Nucleus accumbens (tissue), 56 donors: ENCODE measurements around the gene FAM3B.
"Not testable (repeated sequence)": the region's sequence is repeated elsewhere in the genome, so short reads cannot be mapped to it uniquely, and the experiment has no call there.

Source experiments
- DNase-seq, 56 donors: peaks; one replicate each; lab custom pipeline; 2025; lab: John Stamatoyannopoulos, UW

FAM3B gene, protein sequence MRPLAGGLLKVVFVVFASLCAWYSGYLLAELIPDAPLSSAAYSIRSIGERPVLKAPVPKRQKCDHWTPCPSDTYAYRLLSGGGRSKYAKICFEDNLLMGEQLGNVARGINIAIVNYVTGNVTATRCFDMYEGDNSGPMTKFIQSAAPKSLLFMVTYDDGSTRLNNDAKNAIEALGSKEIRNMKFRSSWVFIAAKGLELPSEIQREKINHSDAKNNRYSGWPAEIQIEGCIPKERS

DNA sequence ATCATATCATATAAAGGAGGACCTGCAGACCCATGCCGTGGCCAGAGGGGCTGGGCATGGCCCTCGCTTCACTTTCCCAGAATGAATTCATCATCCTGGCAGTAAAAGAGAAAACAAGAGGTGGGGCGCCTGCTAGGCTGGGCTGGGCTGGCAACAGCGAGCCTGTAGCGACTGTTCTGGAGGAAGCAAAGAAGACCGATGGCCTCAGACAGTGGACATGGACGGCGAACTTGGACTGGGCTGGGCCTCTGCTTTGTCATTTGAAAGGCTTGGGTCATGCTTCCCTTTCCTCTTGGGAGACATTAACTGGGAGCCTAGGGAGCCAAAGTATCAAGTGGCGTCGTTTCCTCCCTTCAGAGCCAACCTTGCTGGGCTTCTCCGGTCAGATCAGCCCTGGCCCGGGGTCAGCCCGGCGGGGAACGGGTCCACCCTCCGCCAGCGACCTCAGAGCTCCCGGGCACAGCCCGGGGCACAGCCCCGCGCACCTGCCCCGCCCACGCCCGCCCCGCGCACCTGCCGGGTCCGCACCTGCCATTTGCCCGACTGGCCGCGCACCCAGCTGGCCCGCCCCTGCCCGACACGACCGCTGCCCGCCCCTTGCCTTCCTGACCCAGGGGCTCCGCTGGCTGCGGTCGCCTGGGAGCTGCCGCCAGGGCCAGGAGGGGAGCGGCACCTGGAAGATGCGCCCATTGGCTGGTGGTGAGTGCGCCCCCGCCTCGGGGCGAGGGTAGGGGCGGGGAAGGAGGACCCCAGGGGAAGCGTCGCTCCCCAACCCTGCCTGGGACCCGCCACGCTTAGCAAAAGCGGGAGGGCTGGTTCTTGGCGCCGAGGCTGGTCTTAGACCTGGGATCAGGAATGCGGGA is at the start of gene FAM3B:
Gene FAM3B (plus strand): TSS at position 602 of the 863 bp plus-strand sequence. CDS start 79 bp downstream, at position 681.
- peak in 1 of 56 donors; percentile 21 for DNase-seq

DNA sequence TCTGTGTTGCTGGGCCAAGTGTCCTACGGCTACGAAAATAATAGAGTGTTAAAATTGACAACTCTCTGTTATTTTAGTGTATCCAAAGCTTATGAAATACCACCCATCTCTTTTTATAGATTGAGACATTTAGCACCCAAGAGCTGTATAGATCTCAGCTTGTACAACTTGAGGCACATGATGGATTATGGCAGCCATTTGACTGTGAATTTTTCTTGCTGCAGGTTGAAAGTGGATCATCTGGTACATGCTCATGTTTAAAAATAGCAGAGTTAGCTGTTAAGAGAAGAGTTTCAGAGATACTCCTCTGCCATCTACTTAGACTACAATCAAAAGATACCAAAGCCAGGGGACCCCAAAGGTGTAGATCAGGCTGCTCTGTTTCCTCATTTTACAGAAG is 49.3 kb upstream of the FAM3B start:
- no peak for DNase-seq

DNA sequence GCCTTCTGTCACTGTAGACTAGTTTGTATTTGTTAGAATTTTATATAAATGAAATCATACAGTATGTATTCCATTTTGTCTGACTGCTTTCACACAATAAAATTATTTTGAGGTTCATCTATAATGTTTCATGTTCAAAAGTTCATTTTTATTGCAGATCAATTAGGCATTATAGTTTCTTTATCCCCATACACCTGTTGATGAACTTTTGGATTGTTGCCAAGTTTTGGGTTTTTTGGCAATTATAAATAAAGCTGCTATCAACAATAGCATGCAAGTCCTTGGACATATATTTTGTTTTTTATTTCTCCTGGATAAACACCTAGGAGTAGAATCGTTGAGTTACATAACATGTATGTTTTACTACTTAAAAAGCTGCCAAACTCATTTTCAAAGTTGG is 47.1 kb upstream of the FAM3B start:
- no peak for DNase-seq

DNA sequence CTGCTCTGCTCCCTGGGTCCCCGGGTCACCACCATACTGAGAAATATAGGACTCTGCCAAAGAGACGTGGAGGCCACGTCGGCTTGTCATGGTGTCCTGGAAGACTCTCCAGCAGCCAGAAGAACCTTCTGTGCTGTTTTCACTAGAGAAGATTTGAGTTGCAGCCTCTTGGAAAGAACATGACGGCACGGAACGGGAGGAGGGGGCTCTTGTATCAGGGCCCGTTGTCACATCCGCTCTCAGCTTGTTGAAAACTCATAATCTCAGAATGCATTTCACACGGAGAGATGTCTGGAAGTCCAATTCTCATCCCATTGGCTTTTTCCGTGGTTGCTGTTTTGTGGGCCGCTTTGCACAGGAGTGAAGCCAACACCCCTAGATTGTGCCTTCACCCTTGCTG is 39.4 kb upstream of the FAM3B start:
- DNase-seq, result no peak

DNA sequence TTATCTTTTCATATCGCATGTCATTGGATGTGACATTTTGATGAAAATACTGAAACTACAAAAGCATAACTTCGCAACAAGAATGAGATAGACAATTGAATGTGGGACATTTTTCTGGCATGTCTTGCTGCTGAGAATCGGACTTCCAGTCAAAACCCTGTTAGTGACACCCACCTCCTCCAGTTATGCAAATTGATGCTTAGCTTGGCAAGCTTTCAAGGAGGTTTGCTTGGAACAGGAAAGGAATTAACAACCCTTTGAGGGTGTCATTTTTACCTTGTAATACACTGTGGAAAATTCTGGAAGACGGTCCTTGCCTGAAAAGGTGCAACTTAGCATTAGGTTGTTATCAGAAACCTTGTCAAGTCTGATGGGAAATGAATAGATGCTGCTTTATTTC is 38.8 kb upstream of the FAM3B start:
- no peak for DNase-seq

DNA sequence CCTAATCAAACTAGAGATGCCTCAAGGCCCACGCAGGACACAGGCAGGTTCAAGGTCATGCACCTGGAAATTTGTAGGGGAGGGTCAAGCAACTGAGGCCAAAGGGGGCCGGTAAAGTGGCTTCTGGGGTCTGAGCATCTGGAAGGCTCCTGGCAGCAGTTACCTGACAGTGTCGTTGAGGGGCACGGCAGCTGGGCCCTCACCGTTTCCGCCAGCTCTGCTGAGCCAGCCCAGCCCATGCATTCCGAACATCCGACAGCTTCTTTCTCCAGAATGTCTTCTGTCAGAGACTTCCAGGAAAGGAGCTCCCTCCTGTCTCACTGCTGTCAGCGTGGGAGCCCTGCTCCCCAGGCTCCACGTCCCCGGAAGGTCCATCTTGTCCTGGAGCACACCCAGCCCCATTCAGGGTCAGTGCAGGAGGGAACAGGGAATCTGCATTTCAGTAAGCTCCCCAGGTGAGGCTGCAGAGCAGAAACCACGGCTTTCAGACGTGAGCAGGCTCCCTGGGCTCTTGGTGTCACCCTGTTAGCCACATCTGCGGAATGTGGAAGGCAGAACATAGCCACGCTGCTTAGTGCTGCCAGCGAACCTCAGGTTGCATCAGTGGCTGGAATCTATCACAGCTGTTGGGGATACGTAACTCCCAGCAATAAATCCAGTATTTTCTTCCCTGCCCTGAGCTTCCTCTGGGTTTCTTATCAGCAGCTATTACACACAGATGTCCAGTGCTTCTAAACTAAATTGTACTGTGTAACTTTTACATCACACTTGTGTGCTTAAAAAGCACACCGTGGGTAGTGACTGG is 36.3 kb upstream of the FAM3B start:
- DNase-seq, result no peak

DNA sequence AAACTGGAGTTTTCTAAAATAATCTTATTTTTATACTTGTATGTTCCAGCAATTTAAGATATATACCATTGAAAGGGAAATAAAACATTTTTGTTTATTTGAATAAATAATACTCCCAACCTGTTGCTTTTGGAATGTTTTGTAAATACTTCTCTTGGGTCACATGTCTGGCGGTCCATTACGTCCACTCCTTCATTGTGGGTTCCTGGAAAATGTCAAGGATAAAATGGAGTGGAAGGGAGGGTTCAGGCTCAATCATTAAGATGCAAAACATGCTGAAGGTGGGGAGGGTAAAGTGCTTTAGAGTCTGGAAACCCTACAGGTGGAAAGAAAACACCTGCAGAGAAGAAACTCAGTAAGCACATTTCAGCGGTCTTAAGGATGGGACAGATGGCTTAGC is 34.2 kb upstream of the FAM3B start:
- no peak for DNase-seq

DNA sequence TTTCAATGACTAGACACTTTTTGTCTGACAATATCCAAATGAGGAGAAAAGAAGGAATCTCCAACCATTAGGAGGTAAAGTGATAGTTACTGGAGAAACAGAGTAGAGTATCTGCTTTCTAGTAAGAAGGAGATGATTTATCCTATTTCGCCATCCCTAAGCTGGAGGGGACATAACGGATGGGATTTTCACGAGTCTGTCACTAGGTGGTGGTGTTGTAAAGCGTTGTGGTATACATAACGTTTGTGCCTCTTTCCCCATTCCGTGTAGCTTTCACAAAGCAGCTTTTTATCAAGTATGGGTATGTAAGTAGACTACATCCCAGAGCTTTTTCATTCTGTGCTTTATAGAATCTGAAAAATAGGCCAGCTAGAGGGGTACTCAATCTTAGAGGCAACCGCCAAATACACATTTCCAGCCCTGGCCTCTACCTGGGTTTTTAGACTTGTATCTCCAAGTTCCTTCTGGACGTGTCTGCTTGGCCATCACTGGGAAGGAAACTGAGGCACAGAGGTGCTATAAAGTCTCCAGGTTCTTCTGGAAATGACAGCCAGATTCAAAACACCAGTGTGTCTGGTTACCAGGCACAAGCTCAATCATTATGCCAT is 33.3 kb upstream of the FAM3B start:
- peak in 24 of 56 donors; percentile 3 to 49 (median 17) for DNase-seq

DNA sequence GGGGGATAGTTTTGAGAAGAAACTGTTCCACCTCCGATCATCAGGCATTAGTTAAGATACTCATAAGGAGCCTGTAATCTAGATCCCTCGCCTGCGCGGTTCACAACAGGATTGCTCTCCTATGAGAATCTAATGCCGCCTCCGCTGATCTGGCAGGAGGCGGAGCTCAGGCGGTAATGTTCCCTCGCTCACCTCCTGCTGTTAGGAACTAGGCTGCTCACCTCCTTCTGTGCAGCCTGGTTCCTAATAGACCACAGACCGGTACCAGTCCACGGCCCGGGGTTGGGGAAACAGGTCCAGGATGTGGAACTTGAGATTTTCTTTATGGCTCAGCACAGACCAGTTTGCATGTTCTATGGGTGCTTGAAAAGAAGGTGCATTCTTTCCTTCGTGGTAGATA is 27.2 kb upstream of the FAM3B start:
- peak in 1 of 56 donors; percentile 1 for DNase-seq

DNA sequence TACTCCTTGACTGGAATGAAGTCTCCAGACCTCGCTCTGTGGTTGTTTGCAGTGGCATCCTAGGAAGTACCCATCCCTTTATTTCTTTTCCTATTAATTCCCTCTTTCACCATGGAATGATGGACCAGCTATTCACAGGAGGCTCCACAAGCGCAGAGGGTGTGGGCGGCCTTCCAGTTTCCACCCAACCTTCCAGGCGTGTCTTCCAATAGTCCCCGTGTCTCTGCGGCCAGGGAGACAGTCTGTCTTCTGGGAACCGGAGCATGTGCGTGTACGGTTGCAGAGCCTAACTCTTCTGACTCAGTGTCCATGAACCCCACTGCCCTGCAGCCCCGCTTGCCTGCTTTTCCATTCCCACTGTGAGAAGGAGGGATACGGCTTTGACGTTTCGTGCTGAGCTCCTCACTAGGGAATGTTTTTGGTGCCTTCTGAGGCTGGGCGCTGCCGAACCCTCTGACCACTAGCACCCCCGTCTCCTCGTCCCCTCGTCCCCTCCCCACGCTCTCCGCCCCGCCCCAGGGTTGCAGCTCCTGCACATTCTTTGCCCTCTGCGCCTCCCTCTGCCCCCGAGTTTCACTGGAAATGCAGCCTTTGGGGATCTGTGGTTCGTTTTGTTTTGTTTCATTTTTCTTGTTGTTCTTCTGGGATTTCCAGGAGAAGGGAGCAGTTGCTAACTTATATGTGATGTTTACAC is 26.3 kb upstream of the FAM3B start:
- DNase-seq, result no peak

DNA sequence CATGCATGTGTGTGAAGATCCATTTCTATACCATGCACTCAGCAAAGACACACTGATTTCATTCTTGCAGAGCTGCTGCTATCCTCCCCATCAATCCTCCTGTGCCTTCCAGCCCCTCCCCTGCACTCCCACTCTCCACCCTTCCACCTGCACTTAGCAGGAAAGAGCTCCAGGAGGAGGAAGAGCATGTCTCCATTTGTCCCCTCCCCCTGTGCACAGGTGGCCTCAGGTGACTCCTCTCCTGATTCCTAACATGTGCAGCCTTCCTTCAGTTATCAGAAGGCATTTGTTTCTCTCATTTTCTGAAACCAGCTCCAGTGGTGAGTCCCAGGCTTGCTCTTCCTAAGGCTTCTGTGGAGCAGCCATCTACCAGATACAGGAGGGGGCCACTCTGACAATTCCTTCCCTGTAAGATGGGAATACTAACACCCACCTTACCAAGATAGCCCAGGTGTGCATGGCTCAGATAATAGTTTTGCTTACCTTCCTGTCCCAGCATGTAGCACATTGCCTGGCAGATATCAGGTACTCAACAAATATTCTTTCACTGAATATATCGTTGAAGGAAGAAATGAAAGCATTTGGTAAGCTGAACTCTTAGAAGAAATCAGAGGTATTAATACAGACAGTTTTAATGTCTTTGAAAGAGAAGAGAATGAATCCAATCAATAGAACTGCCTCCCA is 21.9 kb upstream of the FAM3B start:
- DNase-seq, result no peak

DNA sequence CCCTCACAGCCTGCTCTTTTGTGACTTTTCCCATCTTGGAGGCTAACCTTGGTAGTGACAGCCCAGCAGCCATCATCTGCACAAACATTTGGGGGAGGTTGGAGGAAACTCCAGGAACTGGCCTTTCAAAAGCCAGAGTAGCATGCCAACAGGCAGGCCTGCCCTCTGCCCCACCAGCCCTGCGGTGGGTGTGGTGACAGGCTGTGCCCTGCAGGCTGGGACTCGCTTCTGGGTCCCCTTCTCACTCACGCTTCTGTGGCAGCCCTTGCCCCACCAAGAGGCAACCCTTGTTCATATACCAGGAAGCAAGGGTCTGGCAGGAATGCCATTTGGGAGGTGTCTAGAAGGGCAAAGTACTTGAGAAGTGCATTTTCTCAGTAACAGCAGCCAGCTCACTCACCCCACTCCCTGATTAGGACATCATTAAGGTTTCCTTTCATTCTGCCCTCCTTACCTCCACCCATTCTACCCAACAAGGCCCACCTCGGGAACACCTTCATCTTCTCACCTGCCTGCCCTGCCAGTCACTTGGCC is 20.8 kb upstream of the FAM3B start:
- DNase-seq, result no peak

DNA sequence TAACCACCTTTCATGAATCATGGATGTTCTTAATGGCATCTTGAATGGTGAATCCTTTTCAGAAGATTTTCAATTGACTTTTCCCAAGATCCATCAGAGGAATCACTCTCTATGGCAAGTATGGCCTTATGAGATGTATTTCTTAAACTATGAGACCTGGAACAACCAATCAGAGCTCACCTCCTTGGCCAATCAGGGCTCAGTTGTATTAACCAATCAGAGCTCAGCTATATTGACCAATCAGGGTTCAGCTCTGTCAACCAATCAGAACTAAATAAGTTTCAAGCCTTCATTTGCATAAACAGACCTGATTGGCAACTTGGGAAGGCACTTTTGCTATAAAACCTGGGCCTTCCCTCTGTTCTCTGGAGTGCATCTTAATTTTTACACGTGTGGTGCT is 13.6 kb upstream of the FAM3B start:
- no peak for DNase-seq

DNA sequence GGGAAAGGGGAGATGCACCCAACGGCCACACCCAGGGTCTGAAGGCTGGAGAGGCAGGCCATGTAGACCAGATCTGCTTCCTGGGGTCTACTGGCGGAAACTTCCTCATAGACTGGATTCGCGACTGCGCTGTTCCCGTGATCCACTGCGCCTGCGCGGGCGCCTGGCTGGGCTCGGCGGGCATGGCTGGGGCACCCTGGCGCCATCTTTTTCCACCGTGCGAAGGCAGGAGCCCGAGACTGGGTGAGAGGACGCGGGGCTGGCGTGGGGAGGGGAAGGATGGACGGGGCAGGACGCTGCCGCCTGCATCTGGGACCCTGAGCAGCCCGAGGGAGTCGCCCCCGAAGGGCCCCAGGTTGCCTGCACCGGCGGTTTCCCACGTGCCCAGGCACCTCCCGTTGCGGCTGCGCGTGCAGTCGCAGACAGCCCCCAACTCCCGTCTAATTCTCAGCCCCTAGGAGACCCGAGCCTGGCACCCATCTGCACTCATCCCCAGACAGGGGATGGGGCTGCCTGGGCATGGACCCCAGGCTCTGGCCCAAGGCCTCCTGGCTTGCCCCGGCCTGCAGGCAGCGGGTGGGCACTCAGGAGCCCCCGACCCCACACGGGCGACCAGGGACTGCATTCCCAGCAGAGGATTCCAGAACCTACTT is 12.4 kb upstream of the FAM3B start:
- no peak for DNase-seq

DNA sequence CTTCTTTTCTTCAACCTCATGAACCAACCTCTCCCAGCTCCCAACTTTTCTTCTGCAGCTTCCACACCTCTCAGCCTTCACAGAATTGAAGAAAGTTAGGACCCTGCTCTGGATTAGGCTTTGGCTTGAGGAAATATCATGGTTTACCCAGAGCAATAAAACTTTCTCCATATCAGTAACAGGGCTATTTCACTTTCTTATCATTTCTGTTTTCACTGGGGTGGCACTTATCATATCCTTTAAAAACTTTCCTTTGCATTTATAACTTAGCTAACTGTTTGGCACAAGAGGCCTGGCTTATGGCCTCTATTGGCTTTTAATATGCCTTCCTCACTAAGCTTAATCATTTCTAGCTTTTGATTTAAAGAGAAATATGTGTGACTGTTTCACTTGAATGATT is 9.4 kb upstream of the FAM3B start:
- no peak for DNase-seq

DNA sequence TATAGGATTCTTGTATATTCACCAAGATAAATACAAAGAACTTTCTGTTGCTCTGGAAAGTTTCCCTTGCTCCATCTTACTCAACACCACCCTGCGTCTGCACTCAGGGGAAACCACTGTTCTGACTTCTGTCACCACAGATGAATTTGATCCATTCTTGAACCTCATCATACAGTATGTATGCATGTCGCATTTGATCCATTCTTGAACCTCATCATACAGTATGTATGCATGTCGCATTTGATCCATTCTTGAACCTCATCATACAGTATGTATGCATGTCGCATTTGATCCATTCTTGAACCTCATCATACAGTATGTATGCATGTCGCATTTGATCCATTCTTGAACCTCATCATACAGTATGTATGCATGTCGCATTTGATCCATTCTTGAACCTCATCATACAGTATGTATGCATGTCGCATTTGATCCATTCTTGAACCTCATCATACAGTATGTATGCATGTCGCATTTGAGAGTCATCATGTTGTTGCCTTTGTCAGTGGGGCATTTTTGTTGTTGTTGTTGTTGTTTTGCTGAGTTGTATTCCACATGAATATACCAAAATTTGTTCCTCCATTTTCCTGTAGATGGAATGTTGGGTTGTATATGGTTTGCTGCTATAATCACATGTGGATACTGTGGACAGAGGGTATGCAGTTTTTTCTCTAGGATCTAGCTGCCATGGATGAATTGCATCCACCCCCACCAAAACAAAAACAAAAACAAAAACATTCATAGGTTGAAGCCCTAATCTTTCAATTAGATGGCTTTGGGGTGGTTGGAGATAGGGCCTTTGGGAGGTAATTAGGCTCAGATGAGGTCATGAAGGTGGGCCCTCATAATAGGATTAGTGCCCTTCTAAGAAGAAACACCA is 3.1 kb upstream of the FAM3B start:
- not testable (repeated sequence) for DNase-seq

DNA sequence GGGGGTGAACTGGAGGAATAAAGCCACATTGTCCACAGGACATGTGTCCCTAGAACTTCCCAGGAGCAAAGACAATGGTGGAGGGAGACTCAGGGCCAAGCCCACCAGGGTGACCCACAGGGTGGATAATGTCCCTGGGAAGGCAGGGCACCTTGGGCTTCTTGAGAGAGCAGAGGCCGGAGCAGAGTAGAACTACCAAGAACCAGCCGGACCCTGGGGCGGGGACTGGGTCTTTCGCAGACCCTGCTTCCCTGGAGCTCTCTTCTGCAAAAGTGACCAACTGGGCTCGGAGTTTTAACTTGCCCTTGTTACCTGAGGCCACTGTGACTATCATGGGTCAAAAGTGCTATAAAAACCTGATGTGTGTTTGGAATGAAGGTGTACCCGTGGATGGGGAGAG is 875 bp upstream of the FAM3B start:
- DNase-seq, result no peak

DNA sequence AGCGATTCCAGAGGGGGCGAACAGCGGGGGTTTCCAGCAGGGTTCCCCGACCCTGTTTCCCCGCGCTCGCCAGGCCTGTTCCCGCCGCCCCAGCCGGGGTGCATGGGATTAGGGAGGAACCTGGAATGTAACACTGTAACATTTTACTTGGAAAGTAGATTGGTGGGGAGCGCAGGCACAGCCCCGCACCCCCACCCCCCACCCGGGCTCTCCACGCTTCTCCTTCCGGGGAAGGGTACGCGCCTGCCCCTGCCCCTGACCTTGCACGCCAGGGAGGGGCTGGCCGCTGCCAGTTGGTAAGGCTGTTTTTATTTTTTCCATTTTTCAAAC is 427 bp downstream of the FAM3B start:
- DNase-seq, result no peak
